WTC11 (cell line): ENCODE data around the gene PHTF1. TPM values are rescaled to one million over a fixed set of nuclear protein-coding genes. Genes with fewer than 3 reads are reported as not detected.

ENCODE experiments used
- ATAC-seq: fragments of 200-7000 bp; cut with Tn5 transposase; 2 replicates; pipeline ENCODE4 v1.10.0; 2021; ENCODE audit warnings: mild to moderate bottlenecking, moderate library complexity
- CTCF ChIA-PET: fragments of 300-600 bp; sonication (Branson Sonifier 250); formaldehyde crosslinking; loops from one replicate; lab custom pipeline; 2021; ENCODE audit warnings: antibody characterized with exemption; lab: Charles Lee
- POLR2A ChIA-PET: fragments of 350-600 bp; sonication (Branson Sonifier 250); formaldehyde crosslinking; loops from one replicate; lab custom pipeline; 2021; ENCODE audit warnings: antibody characterized with exemption; lab: Charles Lee
- DNase-seq: peaks from one replicate; pipeline ENCODE4 v3.0.0; 2021; ENCODE audit warnings: low spot score
- H3K27ac Mint-ChIP-seq: 2 replicates; pipeline ENCODE4 v1.8.0; 2021; ENCODE audit warnings: mixed read lengths
- H3K27me3 Mint-ChIP-seq: 2 replicates; pipeline ENCODE4 v1.8.0; 2021; ENCODE audit warnings: low read depth, mild to moderate bottlenecking, moderate library complexity, mixed read lengths
- H3K36me3 Mint-ChIP-seq: 2 replicates; pipeline ENCODE4 v1.8.0; 2021; ENCODE audit warnings: mixed read lengths
- H3K4me1 Mint-ChIP-seq: 2 replicates; pipeline ENCODE4 v1.8.0; 2022; ENCODE audit warnings: mixed read lengths
- H3K4me3 Mint-ChIP-seq: 2 replicates; pipeline ENCODE4 v1.8.0; 2021; ENCODE audit warnings: mild to moderate bottlenecking, moderate library complexity, mixed read lengths
- H3K9me3 Mint-ChIP-seq: 2 replicates; pipeline ENCODE4 v1.8.0; 2021; ENCODE audit warnings: mixed read lengths
- ATF6 ChIP-seq: sonication (generic); formaldehyde crosslinking; IDR thresholded peaks from 2 replicates; pipeline ENCODE4 v1.8.1; 2023; ENCODE audit warnings: mild to moderate bottlenecking, missing genetic modification reagents
- CBFB ChIP-seq: sonication (generic); formaldehyde crosslinking; IDR thresholded peaks from 2 replicates; pipeline ENCODE4 v1.8.1; 2022; ENCODE audit warnings: mild to moderate bottlenecking, low read depth, missing genetic modification reagents
- CDX4 ChIP-seq: fragments of 250-450 bp; sonication (Bioruptor Pico); IDR thresholded peaks from 2 replicates; pipeline ENCODE4 v1.9.0; 2021; ENCODE audit warnings: moderate library complexity, mild to moderate bottlenecking, inconsistent platforms, borderline replicate concordance
- E2F1 ChIP-seq: sonication (generic); formaldehyde crosslinking; IDR thresholded peaks from 2 replicates; pipeline ENCODE4 v1.8.0; 2022; ENCODE audit warnings: mild to moderate bottlenecking, missing genetic modification reagents
- EMX1 ChIP-seq: fragments of 250-450 bp; sonication (Bioruptor Pico); IDR thresholded peaks from 2 replicates; pipeline ENCODE4 v1.8.0; 2021; ENCODE audit warnings: mild to moderate bottlenecking
- GRHL2 ChIP-seq: fragments of 250-450 bp; sonication (Bioruptor Pico); IDR thresholded peaks from 2 replicates; pipeline ENCODE4 v1.8.0; 2022; ENCODE audit warnings: mild to moderate bottlenecking, moderate library complexity; ENCODE audit not compliant: insufficient replicate concordance, severe bottlenecking
- HMGXB4 ChIP-seq: sonication (generic); formaldehyde crosslinking; IDR thresholded peaks from 2 replicates; pipeline ENCODE4 v1.8.1; 2023; ENCODE audit warnings: mild to moderate bottlenecking, moderate library complexity, missing genetic modification reagents
- JAZF1 ChIP-seq: fragments of 250-450 bp; sonication (Bioruptor Pico); IDR thresholded peaks from 2 replicates; pipeline ENCODE4 v1.9.0; 2021; ENCODE audit warnings: moderate library complexity, mild to moderate bottlenecking, inconsistent platforms
- KAT7 ChIP-seq: sonication (generic); formaldehyde crosslinking; IDR thresholded peaks from 2 replicates; pipeline ENCODE4 v1.8.1; 2023; ENCODE audit warnings: missing genetic modification reagents, mild to moderate bottlenecking, borderline replicate concordance
- NFYB ChIP-seq: sonication (generic); formaldehyde crosslinking; conservative IDR thresholded peaks from 2 replicates; pipeline ENCODE4 v1.8.0; 2022; ENCODE audit warnings: low read depth, missing genetic modification reagents
- SMAD3 ChIP-seq: sonication (generic); formaldehyde crosslinking; IDR thresholded peaks from 2 replicates; pipeline ENCODE4 v1.8.0; 2022; ENCODE audit warnings: missing genetic modification reagents, mild to moderate bottlenecking, borderline replicate concordance
- SP1 ChIP-seq: sonication (generic); formaldehyde crosslinking; conservative IDR thresholded peaks from 2 replicates; pipeline ENCODE4 v1.8.1; 2022; ENCODE audit warnings: missing genetic modification reagents
- ZBTB21 ChIP-seq: sonication (generic); formaldehyde crosslinking; IDR thresholded peaks from 2 replicates; pipeline ENCODE4 v1.8.1; 2023; ENCODE audit warnings: mild to moderate bottlenecking, missing genetic modification reagents, borderline replicate concordance
- ZNF138 ChIP-seq: sonication (generic); formaldehyde crosslinking; conservative IDR thresholded peaks from 2 replicates; pipeline ENCODE4 v1.8.1; 2022; ENCODE audit warnings: mild to moderate bottlenecking, moderate library complexity, missing genetic modification reagents
- ZNF416 ChIP-seq: fragments of 250-450 bp; sonication (Bioruptor Pico); IDR thresholded peaks from 2 replicates; pipeline ENCODE4 v1.9.0; 2021; ENCODE audit warnings: mild to moderate bottlenecking, inconsistent platforms
- ZNF423 ChIP-seq: fragments of 250-450 bp; sonication (Bioruptor Pico); IDR thresholded peaks from 2 replicates; pipeline ENCODE4 v2.1.2; 2022; ENCODE audit warnings: mild to moderate bottlenecking, moderate library complexity
- ZNF671 ChIP-seq: fragments of 250-450 bp; sonication (Bioruptor Pico); IDR thresholded peaks from 2 replicates; pipeline ENCODE4 v1.8.0; 2021; ENCODE audit warnings: mild to moderate bottlenecking
- total RNA-seq: library from RNA; stranded (reverse); gene quantifications from 3 replicates; pipeline ENCODE4 v1.2.3, GENCODE V29; 2021
- TF ChIP-seq, protein P1 (sequence below): sonication (generic); formaldehyde crosslinking; IDR thresholded peaks from 2 replicates; pipeline ENCODE4 v1.8.0; 2022; ENCODE audit warnings: mild to moderate bottlenecking, missing genetic modification reagents
- TF ChIP-seq, protein P2 (sequence below): fragments of 250-450 bp; sonication (Bioruptor Pico); conservative IDR thresholded peaks from 2 replicates; pipeline ENCODE4 v1.9.0; 2021; ENCODE audit warnings: mild to moderate bottlenecking
- TF ChIP-seq, protein P3 (sequence below): sonication (generic); formaldehyde crosslinking; IDR thresholded peaks from 2 replicates; pipeline ENCODE4 v1.8.1; 2022; ENCODE audit warnings: mild to moderate bottlenecking, moderate library complexity, missing genetic modification reagents

Gene PHTF1
- total RNA-seq, 1 experiment from 2014 or later, result 28.7 TPM

DNA sequence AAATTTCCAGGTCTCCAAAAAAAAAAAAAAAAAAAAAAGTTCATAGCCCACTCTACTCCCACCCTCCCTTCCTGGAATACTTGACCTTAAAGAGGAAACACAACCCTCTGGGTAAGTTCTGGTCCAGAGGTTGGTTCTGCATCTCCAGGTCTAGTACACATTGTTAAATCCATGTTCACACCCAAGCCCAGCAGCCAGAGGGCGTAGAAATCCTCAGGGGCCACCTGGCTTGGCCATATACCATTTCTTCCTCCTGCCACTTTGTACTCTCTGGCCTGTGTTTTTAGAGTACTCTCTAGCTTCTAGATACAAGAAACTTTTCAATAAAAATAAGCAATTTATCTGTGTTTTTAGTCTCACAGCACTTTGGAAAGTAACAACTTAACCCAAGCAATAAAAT, 89.3 kb downstream of the PHTF1 start (continued):
- no peak for TF ChIP-seq CDX4 (CRISPR knock-in tag)
- TF ChIP-seq ZNF416 (CRISPR knock-in tag), result no peak

DNA sequence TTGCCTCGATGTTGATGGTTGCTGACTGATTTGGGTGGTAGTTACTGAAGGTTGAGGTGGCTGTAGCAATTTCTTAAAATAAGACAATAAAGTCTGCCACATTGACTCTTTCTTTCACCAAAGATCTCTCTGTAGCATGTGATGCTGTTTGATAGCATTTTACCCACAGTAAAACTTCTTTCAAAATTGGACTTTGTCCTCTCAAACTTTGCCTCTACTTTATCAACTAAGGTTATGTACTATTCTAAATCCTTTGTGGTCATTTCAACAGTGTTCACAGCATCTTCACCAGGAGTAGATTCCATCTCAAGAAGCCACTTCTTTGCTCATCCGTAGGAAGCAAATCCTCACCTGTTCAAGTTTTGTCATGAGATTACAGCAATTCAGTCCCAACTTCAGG, 93.2 kb downstream of the PHTF1 start:
- no peak for DNase-seq
- POLR2A ChIA-PET, result no interaction called here
- Mint-ChIP-seq H3K9me3 (no peaks in the 10 kb centered on the region; the same call in 1 of the 2 replicates), H3K4me1 (no peaks in the 10 kb centered on the region), H3K36me3 (no peaks in the 10 kb centered on the region), H3K27me3 (no peaks in the 10 kb centered on the region), H3K27ac (no peak overlapping the region), H3K4me3 (no peak overlapping the region)
- no peak for ATAC-seq
- CTCF ChIA-PET, result no interaction called here
- TF ChIP-seq HMGXB4 (CRISPR knock-in tag) (no peak), CBFB (CRISPR knock-in tag) (no peak), NFYB (CRISPR knock-in tag) (no peak), EMX1 (CRISPR knock-in tag) (no peak), ZNF423 (CRISPR knock-in tag) (no peak), ZNF671 (CRISPR knock-in tag) (no peak), KAT7 (CRISPR knock-in tag) (no peak), CDX4 (CRISPR knock-in tag) (no peak), ZNF138 (CRISPR knock-in tag) (no peak)
- TF ChIP-seq, protein P1, sequence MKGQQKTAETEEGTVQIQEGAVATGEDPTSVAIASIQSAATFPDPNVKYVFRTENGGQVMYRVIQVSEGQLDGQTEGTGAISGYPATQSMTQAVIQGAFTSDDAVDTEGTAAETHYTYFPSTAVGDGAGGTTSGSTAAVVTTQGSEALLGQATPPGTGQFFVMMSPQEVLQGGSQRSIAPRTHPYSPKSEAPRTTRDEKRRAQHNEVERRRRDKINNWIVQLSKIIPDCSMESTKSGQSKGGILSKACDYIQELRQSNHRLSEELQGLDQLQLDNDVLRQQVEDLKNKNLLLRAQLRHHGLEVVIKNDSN (CRISPR knock-in tag), result no peak

- DNase-seq, result no peak
- no peaks in the 10 kb centered on the region for H3K36me3 Mint-ChIP-seq
- no peaks in the 10 kb centered on the region for H3K4me1 Mint-ChIP-seq
- TF ChIP-seq E2F1, result no peak
- no peak for TF ChIP-seq SP1 (CRISPR knock-in tag)
- TF ChIP-seq ZBTB21 (CRISPR knock-in tag), result no peak
- TF ChIP-seq JAZF1 (CRISPR knock-in tag), result no peak
- TF ChIP-seq, protein P1 (CRISPR knock-in tag), result no peak
- no peak for TF ChIP-seq SMAD3 (CRISPR knock-in tag)
- no peak for TF ChIP-seq GRHL2 (CRISPR knock-in tag)
- TF ChIP-seq ATF6 (CRISPR knock-in tag), result no peak
- TF ChIP-seq, protein P2, sequence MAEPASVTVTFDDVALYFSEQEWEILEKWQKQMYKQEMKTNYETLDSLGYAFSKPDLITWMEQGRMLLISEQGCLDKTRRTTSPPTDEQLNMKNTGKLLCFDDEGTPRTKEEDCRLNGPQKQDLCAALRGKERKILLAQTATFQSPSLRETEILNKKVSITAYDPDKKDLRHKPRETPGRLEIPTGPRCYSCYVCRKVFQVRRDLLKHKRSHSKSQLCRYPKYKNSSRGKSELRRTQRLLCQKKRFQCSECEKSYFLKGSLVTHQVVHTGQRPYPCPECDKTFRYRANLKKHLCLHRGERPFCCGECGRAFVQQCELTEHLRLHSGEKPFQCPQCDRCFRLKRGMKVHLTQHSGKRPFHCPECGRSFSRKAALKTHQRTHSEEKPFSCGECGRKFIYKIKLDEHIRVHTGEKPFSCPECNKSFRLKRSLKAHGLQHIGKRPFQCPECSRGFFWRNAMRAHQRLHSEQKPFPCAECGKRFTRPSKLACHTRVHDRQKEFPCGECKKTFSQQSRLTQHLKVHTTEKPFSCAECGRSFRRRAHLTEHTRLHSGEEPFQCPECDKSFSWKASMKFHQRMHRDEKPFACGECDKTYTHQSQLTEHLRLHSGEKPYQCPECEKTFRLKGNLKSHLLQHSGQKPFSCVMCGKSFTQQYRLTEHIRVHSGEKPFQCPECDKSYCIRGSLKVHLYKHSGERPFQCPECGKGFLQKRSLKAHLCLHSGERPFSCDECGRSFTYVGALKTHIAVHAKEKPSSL, result no peak
- TF ChIP-seq, protein P3, sequence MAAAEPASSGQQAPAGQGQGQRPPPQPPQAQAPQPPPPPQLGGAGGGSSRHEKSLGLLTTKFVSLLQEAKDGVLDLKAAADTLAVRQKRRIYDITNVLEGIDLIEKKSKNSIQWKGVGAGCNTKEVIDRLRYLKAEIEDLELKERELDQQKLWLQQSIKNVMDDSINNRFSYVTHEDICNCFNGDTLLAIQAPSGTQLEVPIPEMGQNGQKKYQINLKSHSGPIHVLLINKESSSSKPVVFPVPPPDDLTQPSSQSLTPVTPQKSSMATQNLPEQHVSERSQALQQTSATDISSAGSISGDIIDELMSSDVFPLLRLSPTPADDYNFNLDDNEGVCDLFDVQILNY, result no peak
Observed at GRCh38 chr1:113665071-113665470, 94.2 kb downstream of the PHTF1 start.

More at GRCh38 chr1:113665071-113665470, 94.2 kb downstream of the PHTF1 start:
- ChIA-PET POLR2A (no interaction called here), CTCF (no interaction called here)
- no peaks in the 10 kb centered on the region; the same call in 1 of the 2 replicates for H3K9me3 Mint-ChIP-seq
- no peak for ATAC-seq
- H3K4me3 Mint-ChIP-seq, result no peak overlapping the region
- H3K27ac Mint-ChIP-seq, result no peak overlapping the region
- H3K27me3 Mint-ChIP-seq, result no peaks in the 10 kb centered on the region
